ENCODE results near the gene RABGGTA.
"Not testable (repeated sequence)": the region's sequence is repeated elsewhere in the genome, so short reads cannot be mapped to it uniquely, and the experiment has no call there.

Gene RABGGTA

DNA sequence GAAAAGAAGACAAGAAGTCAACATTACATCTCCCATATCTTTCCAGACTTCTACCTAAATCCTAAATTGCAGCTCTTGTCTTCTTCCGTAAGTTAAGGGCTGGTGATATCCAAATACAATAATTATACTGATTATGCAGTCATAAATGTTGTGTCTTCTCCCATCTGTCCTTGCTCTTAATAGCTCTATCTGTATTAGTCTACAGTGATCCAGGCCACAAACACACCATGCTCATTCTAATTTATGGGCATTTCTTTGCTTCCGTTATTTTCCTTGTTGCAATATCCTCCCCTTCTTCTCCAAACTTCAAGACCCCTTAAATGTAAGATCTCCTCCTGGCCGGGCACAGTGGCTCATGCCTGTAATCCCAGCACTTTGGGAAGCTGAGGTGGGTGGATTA lies 51.9 kb downstream of the RABGGTA start:
- Histone ChIP-seq H2AFZ (ENCODE audit: low read depth, low read length) (no peak overlapping the region), H3K27me3 (ENCODE audit: control insufficient read depth in 1 of 2, insufficient read depth in 1 of 2, low read length in 2 of 2) (no peaks in the 10 kb centered on the region), H2BK15ac (ENCODE audit: low read depth, poor library complexity, severe bottlenecking) (no peak overlapping the region), H2BK5ac (ENCODE audit: low read depth, low read length, poor library complexity, severe bottlenecking) (no peak overlapping the region), H3K79me1 (replicated peaks; ENCODE audit: low read length, poor library complexity, severe bottlenecking) (peaks cover 12% of the 10 kb centered on the region), H3K9ac (ENCODE audit: low read length) (no peak overlapping the region), H2AK5ac (ENCODE audit: low read length, severe bottlenecking) (no peak overlapping the region), H3K4me1 (ENCODE audit: control insufficient read depth, insufficient read depth, low read depth, low read length) (peaks cover 7% of the 10 kb centered on the region), H3K36me3 (ENCODE audit: control insufficient read depth in 1 of 2, insufficient read depth in 2 of 2, low read depth in 1 of 2, low read length in 2 of 2) (peaks cover 10 to 28% of the 10 kb centered on the region in 2 experiments), H4K91ac (ENCODE audit: low read length) (no peak overlapping the region), H3K4me2 (ENCODE audit: low read length, poor library complexity, severe bottlenecking) (no peak overlapping the region), H3K23ac (ENCODE audit: low read length in 2 of 2) (no peak overlapping the region), H3K14ac (ENCODE audit: low read length in 2 of 2) (no peak overlapping the region), H3K4me3 (ENCODE audit: insufficient read depth in 1 of 2, low read depth in 1 of 2, low read length in 2 of 2) (no peak overlapping the region), H2BK12ac (ENCODE audit: low read length in 2 of 2) (no peak overlapping the region), H3K27ac (ENCODE audit: low read length, poor library complexity, severe bottlenecking) (no peak overlapping the region), H4K8ac (ENCODE audit: low read length) (no peak overlapping the region), H3K9me3 (ENCODE audit: control insufficient read depth, low read length) (no peaks in the 10 kb centered on the region), H2BK120ac (ENCODE audit: low read depth, low read length) (no peak overlapping the region), H3K18ac (ENCODE audit: low read depth in 1 of 2, low read length in 2 of 2) (no peak overlapping the region), H3K4ac (ENCODE audit: low read depth in 1 of 2, low read length in 2 of 2) (no peak overlapping the region)
- DNase-seq = no peak
- 100% methylated on average over 1 of the region's 3 CpGs for WGBS

GRCh38 chr14:24219080-24219479 lies 52.3 kb downstream of the RABGGTA start:
- no peak overlapping the region for H3K18ac ChIP-seq (ENCODE audit: low read depth in 1 of 2, low read length in 2 of 2)
- no peak overlapping the region for H3K4me3 ChIP-seq (ENCODE audit: insufficient read depth in 1 of 2, low read depth in 1 of 2, low read length in 2 of 2)
- H3K79me1 ChIP-seq (replicated peaks; ENCODE audit: low read length, poor library complexity, severe bottlenecking) = peaks cover 12% of the 10 kb centered on the region
- no peak overlapping the region for H2AFZ ChIP-seq (ENCODE audit: low read depth, low read length)
- DNase-seq = no peak
- H3K14ac ChIP-seq (ENCODE audit: low read length in 2 of 2) = no peak overlapping the region
- peaks cover 7% of the 10 kb centered on the region for H3K4me1 ChIP-seq (ENCODE audit: control insufficient read depth, insufficient read depth, low read depth, low read length)
- no peak overlapping the region for H2AK5ac ChIP-seq (ENCODE audit: low read length, severe bottlenecking)
- H3K4me2 ChIP-seq (ENCODE audit: low read length, poor library complexity, severe bottlenecking) = no peak overlapping the region
- no peak overlapping the region for H4K91ac ChIP-seq (ENCODE audit: low read length)
- H3K9me3 ChIP-seq (ENCODE audit: control insufficient read depth, low read length) = no peaks in the 10 kb centered on the region
- H3K23ac ChIP-seq (ENCODE audit: low read length in 2 of 2) = no peak overlapping the region
- H3K27ac ChIP-seq (ENCODE audit: low read length, poor library complexity, severe bottlenecking) = no peak overlapping the region
- 100% methylated on average over 1 of the region's 4 CpGs for WGBS
- H3K27me3 ChIP-seq (ENCODE audit: control insufficient read depth in 1 of 2, insufficient read depth in 1 of 2, low read length in 2 of 2) = no peaks in the 10 kb centered on the region
- no peak overlapping the region for H2BK15ac ChIP-seq (ENCODE audit: low read depth, poor library complexity, severe bottlenecking)
- peaks cover 10 to 28% of the 10 kb centered on the region in 2 experiments for H3K36me3 ChIP-seq (ENCODE audit: control insufficient read depth in 1 of 2, insufficient read depth in 2 of 2, low read depth in 1 of 2, low read length in 2 of 2)
- H2BK12ac ChIP-seq (ENCODE audit: low read length in 2 of 2) = no peak overlapping the region
- no peak overlapping the region for H3K9ac ChIP-seq (ENCODE audit: low read length)
- H4K8ac ChIP-seq (ENCODE audit: low read length) = no peak overlapping the region
- H2BK5ac ChIP-seq (ENCODE audit: low read depth, low read length, poor library complexity, severe bottlenecking) = no peak overlapping the region
- no peak overlapping the region for H2BK120ac ChIP-seq (ENCODE audit: low read depth, low read length)
- H3K4ac ChIP-seq (ENCODE audit: low read depth in 1 of 2, low read length in 2 of 2) = no peak overlapping the region

DNA sequence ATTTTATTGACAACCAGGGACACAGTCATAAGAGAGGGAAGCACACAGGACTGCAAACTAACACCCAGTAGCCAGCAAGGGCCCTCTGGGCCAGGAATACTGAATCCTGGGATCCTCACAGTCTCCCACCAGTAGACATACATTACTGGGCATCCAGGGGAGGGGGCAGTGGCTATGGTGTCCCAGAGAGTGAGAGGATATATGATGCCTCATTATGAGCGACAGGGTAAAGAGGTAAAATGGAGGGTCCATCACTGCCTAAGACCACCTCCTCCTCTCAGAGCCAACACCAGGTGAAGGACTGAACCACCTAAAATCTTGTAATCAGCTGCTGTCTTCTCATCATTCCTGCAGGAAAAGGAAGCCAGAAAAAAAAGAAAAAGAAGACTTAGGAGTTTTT lies 54.5 kb downstream of the RABGGTA start:
- not testable (repeated sequence) for H3K4ac ChIP-seq (ENCODE audit: low read depth in 1 of 2, low read length in 2 of 2); H2AFZ ChIP-seq (ENCODE audit: low read depth, low read length); H3K18ac ChIP-seq (ENCODE audit: low read depth in 1 of 2, low read length in 2 of 2); H3K14ac ChIP-seq (ENCODE audit: low read length in 2 of 2); H4K8ac ChIP-seq (ENCODE audit: low read length); H3K79me1 ChIP-seq (replicated peaks; ENCODE audit: low read length, poor library complexity, severe bottlenecking); H2BK5ac ChIP-seq (ENCODE audit: low read depth, low read length, poor library complexity, severe bottlenecking); H2BK120ac ChIP-seq (ENCODE audit: low read depth, low read length); DNase-seq; H3K4me2 ChIP-seq (ENCODE audit: low read length, poor library complexity, severe bottlenecking); H3K27me3 ChIP-seq (ENCODE audit: control insufficient read depth in 1 of 2, insufficient read depth in 1 of 2, low read length in 2 of 2); H4K91ac ChIP-seq (ENCODE audit: low read length); H2BK15ac ChIP-seq (ENCODE audit: low read depth, poor library complexity, severe bottlenecking); H3K23ac ChIP-seq (ENCODE audit: low read length in 2 of 2); H3K9ac ChIP-seq (ENCODE audit: low read length); H2BK12ac ChIP-seq (ENCODE audit: low read length in 2 of 2); H3K27ac ChIP-seq (ENCODE audit: low read length, poor library complexity, severe bottlenecking); H3K4me3 ChIP-seq (ENCODE audit: insufficient read depth in 1 of 2, low read depth in 1 of 2, low read length in 2 of 2); H3K9me3 ChIP-seq (ENCODE audit: control insufficient read depth, low read length)
- Histone ChIP-seq H2AK5ac (ENCODE audit: low read length, severe bottlenecking) (peak overlapping the region; percentile 29), H3K4me1 (ENCODE audit: control insufficient read depth, insufficient read depth, low read depth, low read length) (peaks cover 12% of the 10 kb centered on the region), H3K36me3 (ENCODE audit: control insufficient read depth in 1 of 2, insufficient read depth in 2 of 2, low read depth in 1 of 2, low read length in 2 of 2) (peaks cover 10 to 34% of the 10 kb centered on the region in 2 experiments)
- no CpG with 5 or more reads among the region's 1 CpG for WGBS

DNA sequence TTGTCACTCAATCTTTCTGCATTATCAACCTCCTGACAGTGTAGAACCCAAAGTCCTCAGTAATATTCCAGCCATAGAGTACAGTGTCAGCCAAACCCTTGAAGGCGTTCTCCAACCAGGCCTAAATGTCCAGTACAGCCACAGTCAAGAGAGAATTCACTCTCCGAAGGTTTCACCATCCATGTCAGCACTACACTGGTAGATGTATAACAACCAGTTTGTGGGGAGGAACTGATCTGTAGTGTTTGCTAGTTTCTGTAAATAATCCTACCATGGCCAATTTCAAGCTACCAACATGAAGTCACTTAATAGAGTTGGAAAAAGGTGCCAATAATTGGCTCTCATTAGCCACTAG lies 55.1 kb downstream of the RABGGTA start:
- no peaks in the 10 kb centered on the region for H3K27me3 ChIP-seq (ENCODE audit: control insufficient read depth in 1 of 2, insufficient read depth in 1 of 2, low read length in 2 of 2)
- no peaks in the 10 kb centered on the region for H3K9me3 ChIP-seq (ENCODE audit: control insufficient read depth, low read length)
- H3K4me1 ChIP-seq (ENCODE audit: control insufficient read depth, insufficient read depth, low read depth, low read length) = peaks cover 13% of the 10 kb centered on the region
- WGBS = 83% methylated on average over 2 of the region's 2 CpGs
- H2AK5ac ChIP-seq (ENCODE audit: low read length, severe bottlenecking) = peak overlapping the region; percentile 44
- H3K27ac ChIP-seq (ENCODE audit: low read length, poor library complexity, severe bottlenecking) = peak overlapping the region; percentile 6
- no peak overlapping the region for H3K18ac ChIP-seq (ENCODE audit: low read depth in 1 of 2, low read length in 2 of 2)
- H4K8ac ChIP-seq (ENCODE audit: low read length) = no peak overlapping the region
- peak overlapping the region; percentile 81 for H3K4me2 ChIP-seq (ENCODE audit: low read length, poor library complexity, severe bottlenecking)
- H2AFZ ChIP-seq (ENCODE audit: low read depth, low read length) = no peak overlapping the region
- no peak overlapping the region for H3K23ac ChIP-seq (ENCODE audit: low read length in 2 of 2)
- no peak overlapping the region for H2BK15ac ChIP-seq (ENCODE audit: low read depth, poor library complexity, severe bottlenecking)
- no peak for DNase-seq
- no peak overlapping the region for H2BK5ac ChIP-seq (ENCODE audit: low read depth, low read length, poor library complexity, severe bottlenecking)
- H3K9ac ChIP-seq (ENCODE audit: low read length) = peak overlapping the region; percentile 96
- no peak overlapping the region for H3K4ac ChIP-seq (ENCODE audit: low read depth in 1 of 2, low read length in 2 of 2)
- no peak overlapping the region for H3K14ac ChIP-seq (ENCODE audit: low read length in 2 of 2)
- H2BK12ac ChIP-seq (ENCODE audit: low read length in 2 of 2) = no peak overlapping the region
- peaks cover 12 to 39% of the 10 kb centered on the region in 2 experiments for H3K36me3 ChIP-seq (ENCODE audit: control insufficient read depth in 1 of 2, insufficient read depth in 2 of 2, low read depth in 1 of 2, low read length in 2 of 2)
- peak overlapping the region in 1 of 2 experiments; percentile 97 for H3K4me3 ChIP-seq (ENCODE audit: insufficient read depth in 1 of 2, low read depth in 1 of 2, low read length in 2 of 2)
- H2BK120ac ChIP-seq (ENCODE audit: low read depth, low read length) = no peak overlapping the region
- H4K91ac ChIP-seq (ENCODE audit: low read length) = no peak overlapping the region
- peaks cover 13% of the 10 kb centered on the region for H3K79me1 ChIP-seq (replicated peaks; ENCODE audit: low read length, poor library complexity, severe bottlenecking)

All from mesenchymal stem cell (in vitro differentiated cells and primary cell).